Epithelial cell of alveolus of lung (primary cell): ENCODE data around the gene ACTL7B. TPM values are rescaled to one million over a fixed set of nuclear protein-coding genes. Genes with fewer than 3 reads are reported as not detected.

Source experiments
- total RNA-seq: library from RNA; depleted of rRNA; stranded (reverse); fragments of >200 nt; gene quantifications from 2 replicates; pipeline ENCODE4 v1.2.1, GENCODE V29; 2015

ACTL7B gene, protein sequence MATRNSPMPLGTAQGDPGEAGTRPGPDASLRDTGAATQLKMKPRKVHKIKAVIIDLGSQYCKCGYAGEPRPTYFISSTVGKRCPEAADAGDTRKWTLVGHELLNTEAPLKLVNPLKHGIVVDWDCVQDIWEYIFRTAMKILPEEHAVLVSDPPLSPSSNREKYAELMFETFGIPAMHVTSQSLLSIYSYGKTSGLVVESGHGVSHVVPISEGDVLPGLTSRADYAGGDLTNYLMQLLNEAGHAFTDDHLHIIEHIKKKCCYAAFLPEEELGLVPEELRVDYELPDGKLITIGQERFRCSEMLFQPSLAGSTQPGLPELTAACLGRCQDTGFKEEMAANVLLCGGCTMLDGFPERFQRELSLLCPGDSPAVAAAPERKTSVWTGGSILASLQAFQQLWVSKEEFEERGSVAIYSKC
- not detected in 2 replicates for total RNA-seq

DNA sequence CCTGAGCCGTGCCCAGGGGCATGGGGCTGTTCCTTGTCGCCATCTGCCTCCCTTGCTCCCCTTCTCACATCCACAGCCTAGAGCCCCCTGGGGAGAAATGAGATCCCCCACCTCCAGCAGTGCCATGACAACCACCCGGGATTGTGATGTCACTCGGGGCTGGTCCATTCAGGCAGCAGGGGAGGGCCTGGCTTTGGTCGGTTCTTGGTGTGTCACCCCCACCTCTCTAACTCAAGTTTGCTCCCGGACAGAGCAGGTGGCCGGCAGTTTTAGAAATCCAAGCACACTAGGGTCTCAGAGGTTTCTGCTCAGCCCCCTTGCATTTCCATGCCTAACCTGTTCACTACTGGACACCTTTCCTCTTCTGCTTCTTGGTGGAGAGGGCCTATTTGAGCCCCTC is at the start of gene ACTL7B:
Gene ACTL7B (minus strand): TSS at position 99 of the 400 bp plus-strand sequence. CDS start 56 bp downstream, at position 43.

DNA sequence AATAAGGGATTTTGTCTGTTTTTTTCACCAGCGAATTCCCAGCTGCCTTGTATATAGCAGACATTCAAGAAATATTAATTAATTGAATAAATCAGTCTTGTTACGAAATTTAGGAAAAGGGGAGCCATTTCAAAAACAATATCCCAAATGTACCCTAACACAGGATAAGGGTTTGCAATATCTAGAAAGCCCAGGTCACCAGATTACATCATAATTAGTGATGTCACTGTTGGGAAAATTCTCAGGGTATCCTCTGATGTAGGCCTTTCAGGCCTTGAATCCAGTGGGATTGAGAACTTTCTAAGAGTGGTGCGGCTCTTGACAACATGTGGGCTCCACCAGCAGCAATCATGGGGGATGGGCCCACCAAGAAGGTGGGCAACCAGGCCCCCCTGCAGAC is 6.2 kb upstream of the ACTL7B start, which contains the start of gene ACTL7A:
Gene ACTL7A (plus strand): TSS at position 270 of the 400 bp plus-strand sequence. CDS start 57 bp downstream, at position 327.

Other genes with a start within 250 kb of the ACTL7B start
- gene ACTL7A, start 6.3 kb upstream of the ACTL7B start, total RNA-seq, result not detected in 2 replicates
- gene ELP1, start 78.1 kb upstream of the ACTL7B start, total RNA-seq, result 10.1 and 20.3 TPM in 2 replicates
- 8.1 and 8.5 TPM in 2 replicates for gene ABITRAM, start 78.4 kb upstream of the ACTL7B start, total RNA-seq
- 13.7 and 48.1 TPM in 2 replicates for gene CTNNAL1, start 157.5 kb upstream of the ACTL7B start, total RNA-seq